NOMO-1 (cell line): ENCODE results near the gene CLIP2.
"Not testable (repeated sequence)": the region's sequence is repeated elsewhere in the genome, so short reads cannot be mapped to it uniquely, and the experiment has no call there.

Experiments used
- DNase-seq, 2 experiments: peaks; one replicate each; lab custom pipeline; 2025; ENCODE audit not compliant: unreplicated experiment in 2 of 2; lab: John Stamatoyannopoulos, UW

Gene CLIP2

DNA sequence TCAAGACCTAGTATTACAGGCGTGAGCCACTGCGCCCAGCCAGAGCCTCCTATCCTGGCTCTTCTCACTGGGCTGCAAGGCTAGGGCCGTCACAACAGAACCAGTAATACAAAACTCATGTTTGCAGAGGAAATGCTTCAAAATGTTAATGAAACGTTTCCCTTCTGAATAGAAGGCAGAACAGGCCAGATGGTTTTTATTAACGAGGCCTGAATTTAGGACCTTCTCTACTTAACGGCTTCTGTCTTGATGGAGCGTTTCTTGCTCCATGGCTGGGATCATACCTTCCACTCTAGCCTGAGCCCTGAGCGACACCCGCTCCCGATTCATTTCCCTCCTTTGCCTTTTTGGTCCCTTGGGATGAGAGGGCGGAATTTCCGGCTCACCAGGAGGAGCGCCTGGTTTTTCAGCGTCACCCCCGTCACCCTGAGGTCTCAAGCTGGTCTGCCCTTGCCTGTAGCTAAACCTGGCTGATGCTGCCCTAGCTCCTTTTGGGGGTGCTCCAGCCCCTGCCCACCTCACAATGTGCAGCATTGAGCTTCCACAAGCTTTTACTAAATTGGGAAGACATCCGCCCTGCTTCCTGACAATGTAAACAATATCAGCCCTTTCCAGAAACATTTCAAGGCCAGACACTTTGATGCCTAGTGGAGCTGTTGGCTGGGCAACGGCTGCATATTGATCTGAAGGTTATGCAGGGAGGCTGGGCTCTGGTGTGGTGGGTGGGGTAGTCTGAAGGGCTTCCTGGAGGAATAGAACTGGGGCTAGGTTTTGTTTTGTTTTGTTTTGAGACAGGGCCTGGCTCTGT lies 5.2 kb downstream of the CLIP2 start:
- DNase-seq, result no peak

DNA sequence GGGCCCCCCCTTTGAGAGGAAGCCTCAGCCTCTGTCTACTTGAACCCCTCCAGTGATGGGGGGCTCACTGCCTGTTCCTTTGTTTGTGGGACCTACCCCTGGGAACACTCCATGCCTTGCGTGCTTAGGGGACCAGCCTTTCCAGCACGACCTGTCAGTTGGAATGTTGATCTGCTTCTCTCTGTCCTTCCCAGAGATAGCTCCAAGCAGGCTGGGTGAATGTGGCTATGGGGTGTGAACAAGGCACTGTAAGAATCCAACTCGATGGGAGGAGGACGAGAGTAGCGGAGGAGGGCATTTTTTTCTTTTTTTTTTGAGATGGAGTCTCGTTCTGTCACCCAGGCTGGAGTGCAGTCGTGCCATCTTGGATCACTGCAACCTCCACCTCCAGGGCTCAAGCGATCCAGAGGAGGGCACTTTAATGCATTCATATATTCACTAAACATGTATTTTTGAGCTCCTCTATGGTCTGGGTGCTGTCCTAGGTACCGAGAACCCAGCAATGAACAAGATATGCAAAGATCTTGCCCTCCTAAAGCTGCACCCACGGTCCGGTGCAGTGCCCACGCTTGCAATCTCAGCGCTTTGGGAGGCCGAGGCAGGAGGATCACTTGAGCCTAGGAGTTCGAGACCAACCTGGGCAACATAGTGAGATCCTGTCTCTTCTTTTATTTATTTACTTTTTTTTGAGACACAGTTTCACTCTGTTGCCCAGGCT lies 8.5 kb downstream of the CLIP2 start:
- DNase-seq, result no peak

DNA sequence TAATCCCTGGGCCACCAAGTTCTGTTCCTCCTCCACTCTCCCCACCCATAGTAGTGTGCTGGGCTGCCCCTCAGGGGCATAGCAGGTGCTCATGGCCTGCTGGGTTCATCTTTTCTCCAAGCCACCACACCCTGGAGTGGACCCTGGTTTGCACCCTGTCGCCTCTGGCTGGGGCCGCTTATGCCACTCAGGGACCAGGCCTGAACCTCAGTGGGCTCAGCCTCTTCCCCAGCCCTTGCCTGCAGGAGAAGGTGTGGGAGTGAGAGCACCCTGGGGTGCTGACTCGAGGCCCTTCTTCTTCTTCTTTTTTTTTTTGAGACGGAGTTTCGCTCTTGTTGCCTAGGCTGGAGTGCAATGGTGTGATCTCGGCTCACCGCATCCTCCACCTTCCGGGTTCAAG lies 10.2 kb downstream of the CLIP2 start:
- DNase-seq, result no peak

DNA sequence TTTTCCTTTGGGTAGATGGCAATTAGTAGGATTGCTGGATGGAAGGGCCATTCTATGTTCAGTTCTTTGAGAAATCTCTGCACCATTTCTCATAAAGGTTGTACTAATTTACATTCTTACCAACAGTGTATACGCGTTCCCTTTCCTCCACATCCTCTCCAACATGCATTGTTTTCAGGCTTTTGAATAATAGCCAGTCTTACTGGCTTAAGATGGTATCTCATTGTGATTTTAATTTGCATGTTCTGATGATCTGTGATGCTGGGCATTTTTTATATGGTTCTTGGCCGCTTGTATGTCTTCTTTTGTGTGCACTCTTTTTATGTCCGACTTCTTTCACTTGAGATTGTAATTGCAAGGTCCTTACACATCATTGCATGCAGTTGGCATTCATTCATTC lies 11.7 kb downstream of the CLIP2 start:
- DNase-seq, result no peak

DNA sequence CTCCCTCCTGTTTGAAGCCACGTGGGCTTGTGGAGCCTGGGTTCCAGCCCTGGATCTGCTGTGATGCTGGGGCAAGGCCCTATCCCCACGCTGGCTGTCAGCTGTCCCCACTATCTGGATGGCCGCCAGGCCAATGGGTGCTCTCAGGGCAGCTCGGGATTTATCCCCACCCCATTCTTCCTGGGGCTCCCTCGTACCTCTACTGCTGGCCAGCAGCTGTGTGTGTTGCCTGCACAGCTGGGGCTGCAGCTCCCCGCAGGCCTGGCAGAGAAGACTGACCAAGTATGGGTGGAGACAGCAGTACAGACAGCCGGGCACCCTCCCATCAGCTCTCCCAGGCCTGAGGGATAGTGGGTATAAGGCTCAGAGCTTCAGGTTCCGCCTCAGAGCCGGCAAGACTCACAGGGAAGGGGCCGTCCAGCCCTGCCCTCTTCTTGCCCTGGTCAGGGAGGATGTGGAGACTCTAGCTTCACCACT lies 13.6 kb downstream of the CLIP2 start:
- DNase-seq, result no peak

DNA sequence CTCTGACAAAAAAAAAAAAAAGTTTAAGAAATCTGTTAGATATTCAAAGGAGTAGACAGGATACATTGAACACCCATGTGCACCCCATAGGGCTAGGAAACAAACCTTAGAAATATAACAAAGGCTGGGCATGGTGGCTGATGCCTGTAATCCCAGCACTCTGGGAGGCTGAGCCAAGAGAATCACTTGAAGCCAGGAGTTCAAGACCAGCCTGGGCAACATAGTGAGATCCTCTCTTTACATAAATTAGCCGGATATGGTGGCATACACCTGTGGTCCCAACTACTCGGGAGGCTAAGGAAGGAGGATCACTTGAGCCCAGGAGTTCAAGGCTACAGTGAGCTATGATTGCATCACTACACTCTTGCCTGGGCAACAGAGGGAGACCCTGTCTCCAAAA lies 15.3 kb downstream of the CLIP2 start:
- no peak for DNase-seq

DNA sequence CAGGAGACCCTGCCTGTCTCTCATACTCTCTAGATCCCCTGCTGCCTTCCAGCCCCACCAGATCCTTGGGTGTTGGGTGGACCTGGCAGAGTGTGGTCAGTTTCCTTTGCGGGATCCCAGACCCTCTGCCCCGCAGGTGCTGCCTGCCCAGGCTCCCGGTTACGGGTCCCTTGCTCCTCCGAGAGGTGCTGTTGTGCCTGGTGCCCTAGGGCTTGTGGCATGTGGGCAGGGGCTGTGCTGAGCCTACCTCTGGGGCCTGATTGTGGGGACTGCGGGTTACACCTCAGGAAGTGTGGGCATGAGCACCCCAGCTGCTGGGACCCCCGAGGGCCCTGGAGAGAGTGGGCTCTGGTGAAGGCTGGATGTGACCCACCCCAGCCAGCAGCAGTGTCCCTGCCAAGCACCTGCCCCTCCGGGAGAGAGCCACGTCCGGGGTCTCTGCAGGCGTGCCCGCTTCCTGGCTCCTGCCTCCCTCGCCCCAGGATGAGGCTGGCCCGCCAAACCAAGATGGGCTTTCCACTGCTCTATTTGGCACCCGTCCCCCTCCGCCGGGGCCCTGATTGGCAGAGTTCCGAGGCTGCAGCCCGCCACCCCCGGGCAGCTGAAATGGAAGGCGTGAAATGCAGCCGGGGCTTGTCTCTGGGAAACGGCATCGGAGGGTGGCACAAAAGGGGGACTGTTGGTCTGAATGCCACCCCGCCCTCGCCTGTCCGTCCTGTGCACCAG lies 17.0 kb downstream of the CLIP2 start:
- no peak for DNase-seq

DNA sequence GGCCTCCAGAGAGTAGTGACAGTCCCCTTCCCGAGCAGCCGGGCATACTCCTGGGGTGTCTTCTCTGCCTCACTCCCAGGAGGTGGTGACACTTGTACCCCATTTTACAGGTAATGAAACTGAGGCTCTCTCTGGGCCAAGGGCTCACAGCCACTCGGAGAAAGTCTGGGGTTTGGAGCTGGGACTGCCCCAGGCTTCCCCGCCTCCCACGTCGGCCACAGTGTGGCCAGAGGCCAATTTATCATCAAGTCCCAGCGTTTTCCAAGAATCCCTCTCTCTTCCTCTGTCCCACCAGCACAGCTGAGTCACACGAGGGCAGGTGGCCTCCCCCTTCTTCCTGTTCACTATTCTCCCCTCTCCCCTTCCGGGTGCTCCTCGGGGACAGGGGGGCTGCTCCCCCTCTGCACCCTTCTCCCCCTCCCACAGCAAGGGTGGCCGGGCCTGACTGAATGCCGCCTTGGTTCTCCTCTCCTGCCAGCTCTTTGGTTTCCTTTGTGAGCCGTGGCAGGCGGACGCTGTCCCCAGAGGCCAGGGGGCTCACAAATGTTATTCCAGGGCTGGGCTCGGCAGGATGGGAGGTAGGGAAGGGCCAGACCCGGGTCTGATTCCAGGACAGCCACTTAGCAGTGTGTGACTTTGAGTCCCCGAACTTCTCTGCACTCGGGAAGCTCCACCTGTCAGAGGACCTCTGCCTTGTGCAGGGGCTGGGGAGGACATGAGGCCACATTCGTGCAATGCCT lies 17.7 kb downstream of the CLIP2 start:
- DNase-seq, result no peak

DNA sequence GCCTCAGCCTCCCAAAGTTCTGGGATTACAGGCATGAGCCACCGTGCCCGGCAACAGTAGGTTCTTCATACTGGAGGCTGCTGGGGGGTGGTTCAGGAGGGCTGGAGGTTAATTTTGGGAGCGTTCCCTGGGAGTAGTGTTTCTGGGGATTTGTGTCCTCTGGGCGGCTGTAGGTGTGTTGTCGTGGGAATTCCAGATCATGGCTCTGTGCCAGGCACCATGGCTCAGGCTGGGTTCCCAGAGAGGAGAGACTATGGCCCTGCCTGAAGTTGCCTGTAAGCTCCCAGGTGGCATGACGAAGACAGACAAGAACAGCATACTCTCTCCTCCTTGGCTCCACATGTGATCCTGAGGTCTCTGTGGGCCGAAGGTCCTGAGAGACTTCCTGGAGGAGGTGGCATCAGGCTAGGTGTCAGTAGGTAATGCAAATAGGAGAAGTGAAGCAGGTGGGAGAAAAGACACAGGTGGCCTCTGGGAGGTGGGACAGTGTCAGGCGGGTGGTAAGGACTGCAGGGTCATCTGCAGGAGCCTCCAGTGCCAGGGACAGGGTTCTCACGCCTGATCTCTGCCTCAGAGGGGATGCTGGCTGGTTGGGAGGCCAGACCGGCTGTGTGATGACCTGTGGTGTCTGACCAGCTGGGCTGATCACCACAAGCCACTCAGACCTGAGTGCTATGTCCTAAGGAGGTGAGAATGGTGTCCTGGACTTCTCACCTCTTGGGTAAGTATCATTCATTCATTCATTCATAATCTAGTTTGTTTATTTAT lies 18.7 kb downstream of the CLIP2 start:
- DNase-seq, result no peak

DNA sequence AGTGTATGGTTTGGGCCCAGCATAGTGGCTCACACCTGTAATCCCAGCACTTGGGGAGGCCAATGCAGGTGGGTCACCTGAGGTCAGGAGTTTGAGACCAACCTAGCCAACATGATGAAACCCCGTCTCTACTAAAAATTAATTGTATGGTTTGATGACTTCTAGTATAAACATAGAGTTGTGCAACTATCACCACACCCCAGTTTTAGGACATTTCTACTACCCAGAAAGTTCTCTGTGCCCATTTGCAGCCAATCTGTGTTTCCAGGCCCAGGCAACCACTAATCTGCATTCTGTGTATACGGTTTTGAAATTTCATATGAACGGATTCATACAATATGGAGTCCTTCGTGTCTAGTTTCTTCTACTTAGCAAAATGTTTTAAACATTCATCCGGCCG lies 20.0 kb downstream of the CLIP2 start:
- no peak for DNase-seq

DNA sequence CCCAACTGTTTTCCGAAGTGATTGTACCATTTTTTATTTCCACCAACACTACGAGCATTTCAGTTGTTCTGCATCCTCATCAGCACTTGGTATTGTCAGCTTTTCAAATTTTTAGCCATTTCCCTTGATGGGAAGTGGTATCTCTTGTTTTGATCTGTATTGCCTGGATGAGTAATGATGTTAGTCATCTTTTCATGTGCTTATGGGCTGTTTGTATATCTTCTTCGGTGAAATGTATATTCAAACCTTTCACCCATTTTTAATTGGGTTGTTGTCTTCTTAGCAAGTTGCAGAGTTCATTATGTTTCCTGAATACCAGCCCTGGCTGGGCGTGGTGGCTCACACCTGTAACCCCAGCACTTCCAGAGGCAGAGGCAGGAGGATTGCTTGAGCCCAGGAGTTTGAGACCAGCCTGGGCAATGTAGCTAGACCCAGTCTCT lies 22.1 kb downstream of the CLIP2 start:
- DNase-seq, result no peak

DNA sequence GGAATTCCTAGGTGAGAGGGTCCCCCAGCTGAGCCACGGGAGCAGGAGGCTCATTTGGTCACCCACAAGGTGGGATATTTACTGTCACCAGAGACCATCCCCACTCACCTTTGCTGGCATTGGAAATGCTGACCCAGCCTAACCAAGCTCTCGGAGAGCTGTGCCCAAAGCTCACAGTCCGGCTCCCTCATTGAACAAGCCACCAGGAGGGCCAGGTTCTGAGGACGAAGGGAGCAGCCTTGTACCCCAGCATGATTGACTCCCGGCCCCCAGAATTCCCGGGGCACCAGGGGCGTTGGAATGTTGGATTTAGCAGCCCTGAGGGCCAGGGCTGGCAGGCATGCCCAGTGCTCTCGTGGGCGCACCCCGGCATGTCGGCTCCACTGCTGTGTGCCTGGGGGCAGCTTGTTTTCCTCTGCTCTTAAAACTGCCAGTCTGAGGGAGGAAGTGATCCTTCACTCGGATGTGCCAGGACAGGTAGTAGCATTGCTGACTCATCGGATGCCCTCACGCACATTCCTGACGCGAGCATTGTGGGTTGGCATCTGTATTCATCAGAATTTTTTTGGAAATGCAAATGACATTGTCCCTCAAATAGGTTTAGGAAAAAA lies 23.3 kb downstream of the CLIP2 start:
- peak; percentile 51 to 76 for DNase-seq

DNA sequence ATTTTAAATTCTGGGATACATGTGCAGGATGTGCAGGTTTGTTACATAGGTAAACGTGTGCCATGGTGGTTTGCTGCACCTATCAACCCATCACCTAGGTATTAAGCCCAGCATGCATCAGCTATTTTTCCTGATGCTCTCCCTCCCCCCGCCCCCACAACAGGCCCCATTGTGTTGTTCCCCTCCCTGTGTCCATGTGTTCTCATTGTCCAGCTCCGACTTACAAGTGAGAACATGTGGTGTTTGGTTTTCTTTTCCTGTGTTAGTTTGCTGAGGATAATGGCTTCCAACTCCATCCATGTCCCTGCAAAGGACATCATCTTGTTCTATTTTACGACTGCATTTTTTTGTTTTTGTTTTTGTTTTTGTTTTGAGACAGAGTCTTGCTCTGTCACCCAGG lies 26.7 kb downstream of the CLIP2 start:
- not testable (repeated sequence) for DNase-seq

DNA sequence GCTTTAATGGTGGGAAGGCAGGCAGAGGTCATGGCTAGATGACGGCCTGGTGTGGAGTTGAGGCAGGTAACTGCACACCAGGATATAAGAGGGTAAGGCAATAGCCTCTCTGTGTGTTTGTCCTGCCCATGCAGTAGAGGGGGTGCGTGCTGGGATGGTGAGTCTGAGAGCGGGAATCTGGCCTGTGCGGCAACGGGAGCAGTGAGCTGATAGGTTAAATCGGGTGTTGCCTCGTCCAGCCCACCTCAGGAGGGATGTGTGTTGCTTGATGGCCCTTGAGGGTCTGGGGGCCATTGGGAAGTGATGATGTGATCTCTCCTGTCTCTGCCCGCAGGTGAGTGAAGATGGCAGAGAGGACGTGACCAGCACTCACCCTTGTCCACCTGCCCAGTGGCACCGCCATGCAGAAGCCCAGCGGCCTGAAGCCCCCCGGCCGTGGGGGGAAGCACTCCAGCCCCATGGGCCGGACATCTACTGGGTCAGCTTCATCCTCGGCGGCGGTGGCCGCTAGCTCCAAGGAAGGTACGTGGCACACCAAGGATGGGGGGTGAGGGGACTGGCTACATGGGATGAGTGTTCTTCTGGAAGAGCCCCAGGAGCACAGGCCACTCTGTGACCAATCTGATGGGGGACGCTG lies 28.1 kb downstream of the CLIP2 start:
- DNase-seq, result no peak

DNA sequence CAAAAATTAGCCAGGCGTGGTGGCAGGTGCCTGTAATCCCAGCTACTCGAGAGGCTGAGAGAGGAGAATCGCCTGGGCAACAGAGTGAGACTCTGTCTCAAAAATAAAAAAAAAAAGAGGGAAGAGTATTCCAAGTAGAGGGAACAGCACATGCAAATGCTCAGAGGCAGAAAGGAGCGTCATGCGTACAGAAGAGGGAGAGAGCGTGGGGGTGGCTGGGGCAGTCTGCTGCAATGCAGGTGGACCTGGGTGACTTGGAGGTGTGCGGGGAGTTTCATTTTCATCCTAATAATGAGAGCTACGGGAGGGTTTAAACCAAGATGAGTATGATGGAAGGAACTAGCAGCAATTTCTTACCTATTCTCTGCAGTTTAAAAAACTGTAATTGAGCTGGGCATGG lies 28.8 kb downstream of the CLIP2 start:
- no peak for DNase-seq

DNA sequence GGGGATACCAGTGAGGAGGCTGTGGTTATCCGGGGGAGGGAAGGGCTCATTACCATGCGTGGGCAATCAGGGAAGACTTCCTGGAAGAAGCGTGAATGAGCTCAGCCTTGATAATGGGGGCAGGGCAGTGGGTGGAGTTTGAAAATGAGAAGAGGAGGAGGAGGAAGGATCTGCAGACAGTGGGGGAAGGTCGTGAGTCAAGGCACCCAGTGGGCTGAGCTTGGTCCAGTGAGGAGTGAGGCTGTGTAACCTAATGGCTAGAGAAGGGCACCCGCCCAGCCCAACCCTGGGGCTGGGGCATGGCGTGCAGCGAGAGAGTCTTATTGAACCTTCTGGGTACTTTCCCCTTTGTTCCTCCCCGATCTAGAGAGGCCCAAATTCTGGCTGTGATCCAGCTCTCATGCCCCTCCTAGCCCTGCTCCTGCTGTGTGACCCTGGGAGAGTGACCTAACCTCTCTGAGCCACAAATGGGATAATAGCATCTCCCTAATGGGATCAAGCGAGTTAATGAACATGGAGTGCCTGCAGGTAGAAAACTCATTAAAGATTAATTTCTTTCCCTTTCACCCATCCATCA lies 31.5 kb downstream of the CLIP2 start:
- DNase-seq, result no peak

DNA sequence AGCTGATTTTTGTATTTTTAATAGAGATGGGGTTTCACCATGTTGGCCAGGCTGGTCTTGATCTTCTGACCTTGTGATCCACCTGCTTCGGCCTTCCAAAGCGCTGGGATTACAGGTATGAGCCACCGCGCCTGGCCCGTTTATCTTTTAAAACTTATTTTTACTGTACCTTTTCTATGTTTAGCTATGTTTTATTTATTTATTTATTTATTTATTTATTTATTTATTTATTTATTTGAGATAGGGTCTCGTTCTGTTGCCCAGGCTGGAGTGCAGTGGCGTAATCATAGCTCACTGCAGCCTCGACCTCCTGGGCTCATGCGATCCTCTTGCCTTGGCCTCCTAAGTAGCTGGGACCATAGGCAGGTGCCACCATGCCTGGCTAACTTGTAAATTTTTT lies 33.7 kb downstream of the CLIP2 start:
- DNase-seq, result not testable (repeated sequence)

DNA sequence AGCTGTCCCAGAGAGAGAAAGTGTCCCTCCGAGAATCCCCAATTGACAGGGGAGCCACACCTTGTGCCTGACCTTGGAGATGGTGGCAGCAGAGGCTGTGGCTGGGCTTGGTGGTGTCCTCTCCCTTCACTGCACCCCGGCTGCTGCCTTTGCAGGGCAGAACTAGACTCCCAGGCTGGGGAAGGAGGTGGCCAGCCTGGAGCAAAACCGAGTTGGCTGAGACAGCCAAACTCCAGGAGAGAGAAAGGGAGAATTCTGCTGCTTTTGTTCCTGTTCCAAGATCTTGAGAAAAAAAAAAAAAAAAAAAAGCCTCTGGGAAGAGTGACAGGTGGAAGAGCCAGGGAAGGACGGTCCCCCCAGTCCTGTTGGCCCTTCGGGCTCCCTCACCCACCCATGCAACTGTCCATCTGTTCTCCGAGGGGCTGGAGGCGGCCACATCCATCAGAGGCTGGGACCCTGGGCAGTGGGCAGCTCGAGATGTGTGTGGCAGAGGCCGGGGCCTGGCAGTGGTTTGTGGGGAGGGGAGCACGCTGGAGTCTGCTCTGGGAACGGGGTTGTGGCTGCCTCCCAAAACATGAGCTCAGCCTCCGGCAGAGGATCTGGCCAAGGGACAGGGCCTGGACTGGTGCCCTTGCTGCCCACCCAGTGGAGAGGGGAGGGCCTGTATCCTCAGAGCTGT lies 35.5 kb downstream of the CLIP2 start:
- DNase-seq, result no peak
